HT1080 (cell line): ENCODE data around the gene SPDEF. TPM values are rescaled to one million over a fixed set of nuclear protein-coding genes. Genes with fewer than 3 reads are reported as not detected.

ENCODE experiments used
- DNase-seq: peaks from one replicate; pipeline ENCODE4 v3.0.0-alpha.2; 2015; ENCODE audit warnings: low read depth
- polyA plus RNA-seq, 2 experiments: library from polyadenylated mRNA; depleted of rRNA; stranded (reverse); fragments of >200 nt; gene quantifications; 2 replicates each; pipeline ENCODE4 v1.2.3, GENCODE V29; 2015
- total RNA-seq: library from RNA; depleted of rRNA; stranded (reverse); fragments of >200 nt; shearing (Covaris generic); gene quantifications from 2 replicates; pipeline ENCODE4 v1.2.3, GENCODE V29; 2014; rRNA removed

Gene SPDEF
- total RNA-seq = 0.07 and 0.16 TPM in 2 replicates
- 0.10 TPM in 2 replicates for polyA plus RNA-seq (2015; cell fraction: cytosol; rRNA removed)
- 0.19 and 0.20 TPM in 2 replicates for polyA plus RNA-seq (2015; cell fraction: nucleus; rRNA removed)

DNA sequence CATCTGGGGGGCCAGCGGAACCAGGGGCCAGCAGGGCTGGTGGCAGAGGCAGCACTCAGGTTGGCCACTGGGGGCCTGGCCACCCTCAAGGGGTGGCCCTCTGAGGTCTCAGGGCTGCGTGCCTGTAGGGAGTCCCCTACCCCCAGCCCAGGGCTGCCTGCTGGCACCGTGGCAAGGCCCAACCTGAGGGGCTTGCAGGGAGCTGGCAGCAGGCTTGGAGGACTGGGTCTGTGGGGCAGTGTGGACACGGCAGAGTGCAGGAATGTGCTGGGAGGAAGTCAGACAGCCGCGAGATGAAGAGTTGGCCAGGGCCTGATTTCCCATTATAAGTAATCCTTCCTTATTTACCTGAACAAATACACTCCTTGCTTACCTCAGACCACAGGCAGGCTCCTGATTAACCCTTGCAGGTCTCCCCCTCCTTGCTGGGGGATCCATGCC lies at the start of gene SPDEF:
SPDEF (minus strand) TSS at position 299 of the 441 bp plus-strand sequence. CDS start 11,874 bp downstream, outside the sequence.
- peak; percentile 31 for DNase-seq

DNA sequence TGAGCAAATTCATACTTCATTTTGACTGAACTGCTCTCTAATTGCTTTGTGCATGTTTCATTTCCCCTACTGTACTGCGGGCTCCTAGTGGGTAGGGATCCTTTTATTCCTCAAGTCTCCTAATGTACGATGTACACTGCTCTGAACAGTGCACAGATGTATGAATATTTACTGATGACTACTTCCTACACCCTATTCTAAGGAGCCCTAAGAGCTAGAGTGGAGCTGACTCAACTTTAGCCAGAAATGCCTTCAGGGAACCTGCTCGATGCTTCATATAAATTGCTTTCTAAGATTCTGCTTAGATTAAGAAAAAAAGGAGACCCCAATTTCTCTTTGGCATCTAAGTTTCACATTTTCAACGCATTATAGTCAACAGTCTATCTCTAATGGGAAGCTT lies 47.6 kb upstream of the SPDEF start:
- DNase-seq = no peak

DNA sequence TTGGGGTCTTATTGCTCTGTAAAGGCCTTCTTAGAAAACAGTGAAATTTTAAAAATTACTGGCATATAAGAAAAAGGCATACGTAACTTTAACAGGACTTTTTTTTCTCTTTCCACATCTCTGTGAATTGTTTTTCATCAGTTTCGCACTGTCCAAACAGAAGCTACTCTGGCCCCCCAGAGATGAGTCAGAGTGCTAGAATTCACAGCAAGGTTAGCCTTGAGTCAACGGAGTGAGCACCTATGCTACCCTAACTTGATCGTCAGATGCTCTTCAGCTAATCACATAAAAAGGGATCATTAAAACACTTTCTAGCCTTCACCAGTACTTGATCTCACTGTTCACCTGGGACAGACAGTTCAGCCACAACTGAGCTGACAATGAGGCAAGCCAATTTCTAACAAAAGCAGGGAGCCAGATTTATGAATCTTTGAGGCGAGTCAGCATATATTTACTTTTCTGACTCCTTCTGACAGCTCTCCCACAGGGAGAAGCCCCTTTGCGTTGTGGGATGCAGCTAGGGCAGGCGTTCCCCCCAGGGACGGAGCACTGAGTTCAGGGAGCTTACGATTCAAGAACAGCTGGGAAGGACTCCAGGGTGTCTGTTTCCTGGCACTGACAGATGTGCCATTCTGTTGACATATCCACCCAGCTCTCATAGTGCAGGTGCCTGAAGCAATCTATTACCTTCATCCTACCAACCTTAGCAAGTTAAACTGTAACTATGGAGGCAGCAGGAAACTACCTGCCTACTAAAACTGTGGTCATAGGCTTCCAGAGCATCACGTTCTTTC lies 46.4 kb upstream of the SPDEF start:
- DNase-seq = peak; percentile 21

DNA sequence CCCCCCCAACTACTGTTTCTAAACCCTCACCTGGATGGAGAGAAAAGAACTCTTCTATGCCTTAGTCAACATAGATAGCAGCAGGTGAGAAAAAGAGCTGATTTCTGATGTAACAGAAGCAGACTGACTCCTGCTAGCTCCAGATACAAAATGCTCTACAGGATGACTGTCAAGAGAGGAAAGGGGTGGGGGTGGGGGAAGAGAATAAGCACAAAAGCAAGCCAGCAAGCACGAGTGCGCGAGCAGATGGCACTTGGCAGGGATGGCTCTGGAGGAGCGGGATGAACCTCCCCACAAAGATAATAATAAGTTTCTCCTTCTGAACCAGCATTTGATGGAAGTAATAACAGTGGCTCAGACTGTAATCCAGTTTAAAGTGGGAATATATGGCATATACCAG lies 45.6 kb upstream of the SPDEF start:
- DNase-seq = no peak

DNA sequence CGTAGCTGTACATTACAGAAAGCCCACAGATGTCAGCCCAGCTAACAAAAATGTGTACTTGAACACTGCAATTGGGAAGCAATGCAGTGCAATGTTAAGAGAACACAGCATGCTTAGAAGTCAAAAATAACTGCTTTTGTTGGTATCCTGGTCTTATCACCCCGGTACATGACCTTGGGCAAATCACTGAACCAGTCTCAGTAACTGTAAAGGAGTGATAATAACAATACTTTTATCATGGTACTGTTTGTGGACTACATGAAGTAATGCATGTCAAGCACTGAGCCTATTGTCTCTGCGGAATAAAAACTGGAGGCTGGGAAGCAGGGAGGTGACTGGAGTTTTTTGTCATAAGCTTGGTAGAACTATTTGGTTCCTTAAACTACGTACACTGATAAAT lies 44.7 kb upstream of the SPDEF start:
- no peak for DNase-seq

DNA sequence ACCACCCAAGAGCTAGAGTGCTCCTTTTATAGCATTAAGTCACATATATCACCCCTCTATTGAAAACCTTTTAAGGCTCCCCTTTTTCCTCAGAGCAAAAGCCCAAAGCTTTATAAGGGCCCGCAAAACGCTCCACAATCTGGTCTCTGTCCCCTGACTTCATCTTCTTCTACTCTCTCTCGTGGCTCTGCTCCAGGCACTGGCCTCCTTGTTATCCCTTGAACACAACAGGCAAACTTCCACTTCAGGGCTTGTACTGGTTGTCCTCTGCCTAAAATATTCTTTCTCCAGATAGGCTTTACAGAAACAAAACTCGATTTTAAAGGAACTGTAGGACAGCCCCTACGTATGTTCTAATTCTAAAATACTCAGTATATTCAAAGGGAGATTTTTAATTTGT lies 44.0 kb upstream of the SPDEF start:
- DNase-seq = no peak

DNA sequence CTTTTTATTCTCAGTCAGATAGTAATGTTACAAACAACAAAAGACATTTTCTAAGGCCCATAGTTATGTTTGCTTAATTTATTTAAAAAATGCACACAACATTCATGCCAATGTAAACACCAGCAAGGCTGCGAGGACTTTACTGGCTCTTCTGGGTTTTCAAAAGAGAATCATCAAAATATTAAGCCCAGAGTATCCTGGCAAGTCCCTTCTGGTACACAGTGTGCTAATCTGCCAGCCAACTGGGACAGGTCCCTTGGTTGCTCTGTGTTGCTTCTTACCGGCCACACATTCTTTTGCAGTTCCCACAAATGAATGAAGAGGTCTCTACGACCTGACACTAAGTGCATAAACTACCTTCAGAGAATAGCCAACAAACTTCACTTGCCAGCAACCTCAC lies 42.6 kb upstream of the SPDEF start:
- DNase-seq = no peak

DNA sequence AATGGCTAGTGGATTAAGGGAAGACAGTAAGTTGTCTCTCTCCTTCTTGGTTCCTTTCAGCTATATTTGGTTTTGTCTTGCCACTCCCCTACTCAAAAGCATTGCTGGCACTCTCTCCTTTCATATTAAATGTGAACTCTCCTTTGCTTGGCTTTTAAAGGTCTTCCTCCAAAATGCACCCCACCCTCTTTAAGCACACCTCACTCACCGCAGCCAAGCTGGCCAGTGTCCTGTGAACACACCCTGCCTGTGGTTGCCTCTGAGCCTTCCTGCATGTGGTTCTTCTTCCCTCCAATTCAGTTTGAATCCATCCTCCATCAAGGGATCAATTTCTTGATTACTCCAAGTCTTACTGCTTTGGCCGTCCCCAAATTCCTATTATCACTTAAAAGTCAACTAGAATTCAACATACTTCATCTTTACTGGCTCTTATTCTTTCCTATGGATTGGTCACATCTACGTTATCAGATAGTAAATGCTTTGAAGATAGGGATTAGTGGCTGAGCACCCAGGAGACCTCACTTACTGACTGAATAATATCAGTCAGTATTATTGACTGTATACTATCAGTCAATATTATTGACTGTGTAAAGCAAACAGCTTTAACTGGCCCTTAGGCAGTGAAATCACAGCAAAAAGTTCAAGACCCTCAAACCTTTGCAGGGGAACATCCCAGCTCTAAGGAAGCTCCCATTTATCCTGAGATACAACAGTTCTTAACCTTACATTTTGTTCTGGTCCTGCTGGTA lies 41.6 kb upstream of the SPDEF start:
- no peak for DNase-seq

DNA sequence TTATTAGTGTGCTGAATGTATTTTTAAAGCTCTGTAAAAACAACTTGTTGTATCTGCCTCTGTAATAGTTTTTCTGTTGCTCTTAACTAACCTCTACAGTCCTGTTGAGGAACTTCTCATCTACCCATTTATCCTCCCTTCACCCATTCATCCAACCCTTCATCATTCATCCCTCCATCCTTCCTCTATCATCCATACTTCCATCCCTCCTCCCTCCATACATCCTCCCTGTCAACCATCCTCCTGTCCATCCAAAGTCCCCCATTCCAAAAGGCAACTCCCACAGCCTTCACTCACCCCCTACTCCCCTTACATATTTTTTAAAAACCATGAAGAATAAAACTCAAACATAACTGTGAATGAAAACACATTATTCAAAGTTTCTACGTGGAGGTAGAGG lies 40.7 kb upstream of the SPDEF start:
- no peak for DNase-seq

DNA sequence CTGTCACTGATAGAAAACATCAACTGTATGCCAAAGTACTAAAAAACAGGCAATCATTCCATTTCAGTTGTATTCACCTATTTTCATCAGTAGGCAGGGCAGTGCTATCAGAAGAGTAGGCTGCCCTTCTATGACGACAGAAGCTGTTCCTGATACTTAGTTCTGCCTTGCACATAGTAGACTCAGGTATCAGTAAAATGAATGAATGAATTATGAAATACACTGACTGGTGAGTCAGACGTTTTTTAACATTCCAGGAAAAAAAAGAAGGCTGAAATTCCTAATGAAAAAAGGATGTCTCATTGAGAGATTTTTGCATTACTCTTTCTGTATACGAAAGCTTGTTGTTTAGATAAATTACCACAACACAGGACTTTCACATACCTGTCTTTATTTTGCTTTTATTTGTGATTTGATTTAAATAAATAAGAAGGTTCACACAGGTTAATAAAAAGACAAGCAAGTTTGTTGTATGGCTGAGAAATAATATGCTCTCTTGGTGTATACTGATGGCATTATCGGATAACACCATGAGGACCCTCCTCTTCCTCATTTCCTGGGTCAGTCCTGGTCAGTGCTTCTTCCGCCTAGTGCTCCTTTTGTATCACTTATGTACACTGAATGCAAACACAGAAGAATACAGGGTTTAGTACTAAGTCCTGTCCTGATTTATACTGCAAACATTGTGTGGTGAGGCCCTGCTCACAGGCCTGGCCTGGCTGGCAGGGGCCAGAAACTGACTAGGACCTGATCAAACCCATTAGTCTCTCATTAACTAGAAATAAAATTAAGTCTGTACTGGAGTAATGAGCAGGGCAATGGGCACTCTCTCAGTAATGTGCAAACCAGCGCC lies 39.4 kb upstream of the SPDEF start:
- peak; percentile 13 for DNase-seq

DNA sequence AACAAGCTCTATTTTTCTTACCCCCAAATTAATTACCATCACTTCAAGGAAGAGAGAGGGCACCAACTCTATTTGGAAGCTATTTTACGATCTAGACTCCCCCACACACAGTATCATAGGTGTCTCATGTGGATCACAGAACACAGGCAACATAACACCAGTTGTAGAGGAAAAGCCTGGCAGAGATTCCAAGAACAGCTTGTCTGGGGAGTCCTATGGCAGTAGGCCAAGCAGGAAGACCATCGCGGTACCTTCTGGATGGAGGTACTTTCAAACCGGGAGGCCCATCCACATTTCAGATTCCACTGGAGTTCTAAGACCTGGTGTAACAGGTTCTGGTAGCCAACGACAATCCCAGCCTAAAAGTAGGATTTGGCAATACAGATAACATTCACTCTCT lies 37.6 kb upstream of the SPDEF start:
- DNase-seq = no peak

DNA sequence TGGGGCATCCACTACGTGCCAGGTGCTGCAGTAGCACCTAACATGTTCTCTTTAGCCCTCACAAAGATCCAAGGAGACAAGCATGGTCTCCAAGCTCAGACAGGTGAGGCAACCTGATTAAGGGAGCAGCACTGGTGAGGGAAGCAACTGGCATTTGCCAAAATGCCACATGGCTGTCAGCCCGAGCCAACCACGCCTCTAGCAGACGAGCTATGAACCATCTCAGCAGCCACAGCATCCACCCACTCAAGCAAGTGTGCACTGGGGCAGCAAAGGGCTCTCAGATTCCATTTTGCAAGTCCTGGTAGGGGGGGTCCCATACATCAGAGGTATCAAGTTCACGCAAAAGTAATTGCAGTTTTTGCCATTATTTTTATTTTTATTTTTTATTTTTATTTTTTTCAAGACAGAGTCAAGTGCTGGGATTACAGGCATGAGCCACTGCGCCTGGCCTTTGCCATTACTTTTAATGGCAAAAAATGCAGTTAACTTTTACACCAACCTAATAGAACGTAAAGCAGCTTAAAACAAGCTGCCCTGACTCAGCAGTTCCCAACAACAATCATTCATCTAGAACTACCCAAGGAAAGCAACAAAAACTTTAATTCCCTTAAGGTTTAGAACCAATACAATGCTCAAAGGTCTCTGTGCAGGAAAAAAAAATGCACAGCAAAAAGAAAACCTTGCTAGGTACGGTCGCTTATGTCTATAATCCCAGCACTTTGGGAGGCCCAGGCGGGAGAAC lies 36.3 kb upstream of the SPDEF start:
- no peak for DNase-seq

DNA sequence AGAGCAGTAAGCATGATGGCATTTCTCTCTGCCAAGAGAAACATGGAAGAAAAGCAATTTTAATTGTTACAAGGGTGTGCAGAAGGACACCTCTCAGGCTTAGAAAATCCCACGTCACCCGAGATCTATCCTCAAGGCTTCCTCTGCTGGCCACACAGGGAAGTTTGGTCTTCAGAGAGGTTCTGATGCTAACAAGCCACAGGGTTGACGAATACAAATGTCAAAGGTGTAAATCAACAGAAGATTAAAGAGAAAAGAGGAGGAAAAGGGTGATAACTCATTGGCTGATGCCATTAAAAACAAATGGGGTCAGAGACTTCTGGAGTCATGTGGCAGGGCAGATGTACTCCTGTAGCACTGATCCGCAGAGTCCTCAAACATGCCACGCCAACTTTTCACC lies 33.6 kb upstream of the SPDEF start:
- no peak for DNase-seq

DNA sequence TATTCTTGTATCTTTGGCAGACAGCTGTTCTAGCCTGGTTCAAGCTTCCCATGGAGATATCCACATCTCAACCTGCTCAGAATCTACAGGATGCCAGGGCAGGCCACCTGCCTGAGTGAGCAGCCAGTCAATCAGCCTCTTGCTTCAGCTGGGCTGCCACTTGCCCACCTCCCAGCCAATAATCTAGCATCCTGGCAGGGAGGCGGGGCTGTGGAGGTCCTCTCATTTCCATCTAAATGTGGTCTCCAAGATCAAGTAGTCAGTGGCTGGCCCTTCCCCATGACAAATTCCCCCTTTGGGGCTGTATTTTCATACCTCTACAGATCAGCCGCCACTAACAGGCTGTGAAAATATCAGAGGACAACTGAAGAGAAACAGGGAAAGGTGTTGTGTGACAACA lies 33.0 kb upstream of the SPDEF start:
- DNase-seq = no peak

DNA sequence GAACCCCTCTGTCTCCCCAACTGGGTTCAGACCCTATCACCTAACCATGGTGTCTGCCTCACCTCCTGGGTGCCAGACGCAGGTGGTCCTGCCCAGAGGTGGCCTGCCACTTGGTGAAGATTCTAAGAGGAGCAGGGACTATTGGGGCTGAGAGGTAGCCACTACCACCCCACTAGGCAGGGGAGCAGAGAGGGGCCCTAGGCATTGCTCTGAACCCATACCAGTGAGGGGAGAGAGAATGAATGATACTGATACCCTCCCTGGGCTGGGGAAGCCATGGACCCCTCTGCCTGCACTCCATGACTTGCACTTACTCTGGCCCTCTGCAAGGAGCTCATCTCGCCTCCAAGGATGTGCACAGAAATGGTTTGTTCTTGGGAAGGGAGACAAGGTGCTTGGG lies 31.7 kb upstream of the SPDEF start:
- DNase-seq = no peak

DNA sequence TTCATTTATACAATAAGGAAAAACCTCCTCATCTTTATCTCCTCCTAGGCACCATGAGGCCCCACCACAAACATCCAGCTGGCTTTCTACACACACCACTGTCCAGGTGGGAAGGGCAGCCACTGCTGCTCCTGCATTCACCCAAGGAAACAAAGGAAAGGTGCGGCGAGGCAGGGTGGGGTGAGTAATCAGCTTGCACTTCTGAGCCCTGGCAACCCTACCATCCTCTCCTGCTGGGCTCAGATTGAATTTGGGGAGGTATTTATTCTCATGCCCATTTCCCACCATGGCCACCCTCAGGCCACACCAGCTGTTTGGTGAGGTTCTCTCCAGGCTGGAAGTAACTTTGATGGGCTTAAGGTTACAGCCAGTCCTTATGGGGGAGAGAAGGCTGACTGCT lies 31.2 kb upstream of the SPDEF start:
- no peak for DNase-seq

DNA sequence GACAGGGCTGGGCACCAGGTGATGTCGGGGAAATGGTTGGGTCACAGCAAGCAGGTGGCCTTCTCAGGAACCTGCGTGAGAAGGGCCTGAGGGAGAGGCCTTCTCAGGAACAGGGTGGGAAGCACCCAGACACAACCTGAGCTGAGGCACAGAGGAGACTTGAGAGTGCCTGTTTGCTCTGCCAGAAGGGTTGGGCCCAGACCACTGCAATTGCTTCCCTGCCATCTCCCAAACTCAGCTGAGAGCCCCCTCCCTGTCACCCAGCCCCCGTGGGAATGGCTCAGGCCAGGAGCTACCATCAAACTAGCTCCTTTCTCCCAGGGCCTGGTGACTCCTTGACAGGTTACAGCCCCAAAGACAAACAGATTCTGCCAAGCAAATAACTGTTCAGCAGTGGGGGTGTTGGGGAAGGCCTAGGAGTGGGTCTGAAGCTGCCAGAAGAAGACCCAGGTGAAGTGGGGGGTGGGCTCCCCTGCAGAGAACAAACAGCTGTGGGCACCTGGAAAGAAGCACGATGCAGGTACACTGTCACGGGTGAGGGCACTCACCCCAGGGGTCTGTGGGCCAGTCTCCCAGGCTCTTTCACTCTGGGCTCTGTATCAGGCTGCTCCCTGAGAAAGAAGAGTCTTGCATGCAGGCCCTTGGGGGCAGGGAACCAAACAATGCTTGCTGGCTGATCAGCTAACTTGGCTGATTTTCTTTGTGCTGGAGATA lies 30.4 kb upstream of the SPDEF start:
- DNase-seq = no peak

DNA sequence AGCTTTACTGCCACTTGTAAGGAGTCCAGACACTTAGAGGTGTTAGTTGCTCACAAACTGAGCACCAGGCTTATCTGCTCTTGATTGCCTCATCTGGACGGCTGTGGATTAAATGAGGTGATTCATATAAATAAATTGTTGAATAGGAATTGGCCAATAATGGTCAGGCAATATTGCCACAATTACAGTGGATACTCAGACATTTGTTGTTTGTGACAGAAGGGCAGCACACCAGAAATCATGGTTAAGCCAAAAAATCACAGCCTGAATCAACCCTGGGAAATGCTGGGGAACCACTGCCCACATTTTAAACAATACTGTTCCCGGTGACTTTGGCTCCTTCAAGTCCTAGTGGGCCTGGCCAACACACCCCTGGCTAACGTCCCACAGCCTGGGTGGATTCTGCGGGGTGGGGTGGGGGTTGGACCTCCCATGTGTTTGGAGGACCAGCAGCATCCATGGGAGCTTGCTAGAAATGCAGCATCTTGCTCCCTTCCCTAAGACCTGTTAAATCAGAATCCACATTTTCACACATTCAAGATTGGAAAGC lies 29.5 kb upstream of the SPDEF start:
- no peak for DNase-seq

DNA sequence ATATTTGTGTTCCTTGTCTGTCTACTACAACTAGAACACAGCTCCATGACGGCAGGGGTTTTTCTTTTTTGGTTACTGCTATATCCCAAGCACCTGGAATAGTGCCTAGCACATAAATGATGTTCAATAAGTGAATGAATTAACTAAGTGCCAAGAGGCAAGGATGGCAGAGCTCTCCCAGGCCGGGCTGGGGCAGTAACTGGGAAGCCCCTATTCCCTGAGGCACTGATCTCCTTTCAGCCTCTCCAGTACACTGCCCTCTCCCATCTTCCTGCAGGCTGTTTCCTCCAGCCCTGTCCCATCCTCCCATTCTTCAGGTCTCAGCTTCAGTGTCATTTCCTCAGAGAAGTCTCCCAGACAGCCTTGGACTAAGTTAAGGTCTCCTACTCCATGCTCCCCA lies 29.0 kb upstream of the SPDEF start:
- DNase-seq = no peak

DNA sequence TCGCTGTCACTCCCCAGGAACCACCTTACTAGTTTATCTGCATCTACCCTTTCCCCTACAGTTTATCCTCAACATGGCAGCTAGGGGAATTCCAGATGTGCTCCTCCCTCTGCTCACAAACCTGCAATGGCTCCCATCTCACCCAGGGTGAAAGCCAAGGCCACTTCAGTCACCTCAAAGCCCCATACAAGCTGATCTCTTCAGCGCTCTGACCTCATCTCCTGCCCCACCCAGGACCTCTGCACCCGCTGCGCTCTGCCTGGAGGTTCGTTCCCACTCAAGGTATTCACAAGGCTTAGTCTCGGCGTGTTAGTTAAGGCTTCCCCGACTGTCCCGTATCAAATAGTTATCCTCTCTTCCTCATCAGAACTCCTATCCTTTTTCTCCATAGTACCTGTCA lies 28.6 kb upstream of the SPDEF start:
- DNase-seq = no peak
